ENCODE measurements around the gene CUL3.

The CUL3 gene

DNA sequence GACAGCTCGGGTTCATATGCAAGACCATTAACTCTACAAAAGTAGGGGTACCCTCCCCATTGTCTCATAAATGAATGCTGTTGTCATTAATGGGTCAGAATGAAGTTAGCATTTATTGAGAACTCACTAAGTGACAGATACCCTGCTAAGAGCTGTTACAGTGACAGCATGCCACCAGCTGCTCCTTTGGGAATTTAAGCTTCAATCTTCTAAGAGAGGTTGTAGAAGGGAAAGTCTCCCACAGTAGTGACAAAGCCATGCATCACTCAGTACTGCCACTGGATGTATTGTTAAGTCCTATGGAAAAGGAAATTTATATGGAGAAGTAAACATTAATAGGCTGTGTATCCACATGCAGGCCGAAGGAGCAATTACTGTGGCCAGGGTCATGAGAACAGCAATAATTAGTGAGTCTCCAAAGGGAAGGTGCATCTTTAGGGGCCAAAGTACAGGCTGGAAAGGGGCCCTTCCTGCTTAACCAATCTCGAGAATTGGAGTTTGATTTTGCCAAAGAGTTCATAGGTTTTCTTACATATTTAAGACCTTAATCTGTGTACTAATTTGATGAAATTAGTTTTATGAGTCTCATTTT lies 118.8 kb downstream of the CUL3 start:
- no peak for DNase-seq

DNA sequence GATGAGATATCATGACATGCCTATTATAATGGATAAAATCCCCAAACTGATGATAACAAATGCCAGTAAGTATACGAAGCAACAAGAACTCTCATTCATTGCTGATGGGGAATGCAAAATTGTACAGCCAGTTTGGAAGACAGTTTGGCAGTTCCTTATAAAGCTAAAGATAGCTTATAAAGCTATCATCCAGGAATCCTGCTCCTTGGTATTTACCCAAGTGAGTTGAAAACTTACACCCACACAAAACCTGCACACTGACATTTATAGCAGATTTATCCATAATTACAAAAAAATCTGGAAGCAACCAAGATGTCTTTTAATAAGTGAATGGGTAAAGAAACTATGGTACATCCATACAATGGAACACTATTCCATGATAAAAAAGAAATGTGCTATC lies 123.8 kb downstream of the CUL3 start:
- DNase-seq, result no peak

DNA sequence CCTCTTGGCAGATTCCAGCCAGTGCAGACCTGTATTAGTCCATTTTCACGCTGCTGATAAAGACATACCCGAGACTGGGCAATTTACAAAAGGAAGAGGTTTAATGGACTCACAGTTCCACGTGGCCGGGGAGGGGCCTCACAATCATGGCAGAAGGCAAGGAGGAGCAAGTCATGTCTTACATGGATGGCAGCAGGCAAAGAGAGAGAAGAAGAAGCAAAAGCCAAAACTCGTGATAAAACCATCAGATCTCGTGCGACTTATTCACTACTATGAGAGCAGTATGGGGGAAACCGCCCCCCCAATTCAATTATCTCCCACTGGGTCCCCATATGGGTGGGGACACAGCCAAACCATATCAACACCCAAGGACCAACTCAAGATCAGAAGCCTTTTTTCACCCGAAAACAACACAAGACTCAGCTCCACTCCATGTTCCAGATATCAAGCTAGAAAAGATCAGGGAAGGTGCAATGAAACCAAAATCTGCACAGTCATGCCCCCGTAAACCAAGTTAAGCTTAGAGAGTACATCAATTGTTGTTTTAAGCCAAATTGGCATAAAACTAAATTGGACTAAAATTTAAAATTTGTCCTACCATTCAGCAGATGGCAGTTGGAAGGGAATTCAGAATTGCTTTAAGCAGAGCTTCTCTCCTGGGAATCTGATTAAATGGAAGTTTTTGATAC lies 127.6 kb downstream of the CUL3 start:
- DNase-seq, result no peak

DNA sequence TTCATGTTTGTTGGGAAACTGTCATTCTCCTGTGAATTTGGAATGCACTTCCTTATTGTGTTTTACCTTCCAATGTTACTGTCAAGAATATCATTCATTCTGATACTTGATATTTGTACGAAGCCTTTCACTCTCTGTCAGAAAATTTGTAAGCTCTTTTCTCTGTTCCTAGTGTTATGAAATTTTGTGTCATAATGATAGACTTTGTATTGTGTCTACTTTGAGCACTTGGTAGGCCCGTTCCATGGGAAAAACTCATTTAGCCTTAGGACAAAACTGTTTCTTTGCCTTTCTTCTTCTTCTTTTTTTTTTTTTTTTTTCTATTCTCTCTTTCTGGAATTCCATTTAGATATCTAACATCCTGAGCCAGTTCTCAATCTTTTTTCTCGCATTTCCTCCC lies 131.3 kb downstream of the CUL3 start:
- no peak for DNase-seq

DNA sequence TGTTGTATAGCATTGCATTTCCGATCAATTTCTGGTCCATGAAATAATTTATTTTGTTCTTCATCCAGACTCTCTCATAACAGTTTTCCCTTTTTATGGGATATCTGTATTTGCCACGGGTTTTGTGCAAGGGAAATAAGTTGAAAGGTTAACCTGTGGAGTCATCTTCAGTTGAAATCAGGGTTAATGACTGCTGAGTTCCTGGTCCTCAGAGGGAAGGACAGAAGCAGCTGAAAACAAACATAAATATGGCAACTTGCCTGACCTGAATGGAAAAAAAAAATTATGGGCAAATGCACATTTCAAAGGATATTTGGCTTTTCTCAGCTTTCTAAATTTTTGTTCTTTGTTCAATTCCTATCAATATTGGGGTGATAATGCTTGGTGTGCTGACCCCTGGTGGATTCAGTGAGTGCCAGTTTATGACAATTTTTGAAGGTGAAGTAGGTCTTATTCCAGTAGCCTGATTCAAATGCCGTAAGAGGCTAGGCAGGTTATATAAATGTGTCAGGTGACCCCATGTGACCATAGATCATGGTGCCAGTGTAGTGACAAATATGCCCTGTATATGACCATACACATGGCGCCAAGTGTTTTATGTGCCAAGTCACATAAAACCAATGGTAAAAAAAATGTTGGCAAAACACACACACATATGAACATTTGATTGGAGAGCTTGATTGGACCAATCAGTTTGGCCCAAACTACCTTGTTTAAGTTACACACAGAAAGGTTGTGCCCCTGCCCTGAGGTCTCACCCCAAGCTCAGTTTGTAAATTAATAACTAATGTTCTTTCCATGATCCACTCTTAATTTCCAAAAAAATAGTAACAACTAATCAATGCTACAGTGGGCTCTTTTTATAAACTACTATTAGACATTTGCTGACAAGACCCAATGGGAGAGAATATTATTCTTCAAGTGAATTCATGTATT lies 135.7 kb downstream of the CUL3 start:
- DNase-seq, result no peak

DNA sequence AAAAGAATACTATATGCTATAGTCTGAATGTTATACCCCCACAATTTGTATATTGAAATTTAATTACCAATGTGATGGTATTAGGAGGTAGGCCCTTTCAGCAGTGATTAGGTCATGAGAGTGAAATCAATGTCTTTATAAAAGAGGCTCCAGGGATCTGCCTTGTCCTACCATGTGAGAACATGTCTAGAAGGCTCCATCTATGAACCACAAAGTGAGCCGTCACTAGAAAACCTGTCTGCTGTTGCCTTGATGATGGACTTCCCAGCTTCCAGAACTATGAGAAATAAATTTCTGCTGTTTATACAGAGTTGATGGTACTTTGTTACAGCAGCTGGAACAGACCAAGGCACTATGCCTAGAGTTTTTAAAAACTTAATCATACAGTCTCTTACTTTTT lies 136.9 kb downstream of the CUL3 start:
- no peak for DNase-seq

DNA sequence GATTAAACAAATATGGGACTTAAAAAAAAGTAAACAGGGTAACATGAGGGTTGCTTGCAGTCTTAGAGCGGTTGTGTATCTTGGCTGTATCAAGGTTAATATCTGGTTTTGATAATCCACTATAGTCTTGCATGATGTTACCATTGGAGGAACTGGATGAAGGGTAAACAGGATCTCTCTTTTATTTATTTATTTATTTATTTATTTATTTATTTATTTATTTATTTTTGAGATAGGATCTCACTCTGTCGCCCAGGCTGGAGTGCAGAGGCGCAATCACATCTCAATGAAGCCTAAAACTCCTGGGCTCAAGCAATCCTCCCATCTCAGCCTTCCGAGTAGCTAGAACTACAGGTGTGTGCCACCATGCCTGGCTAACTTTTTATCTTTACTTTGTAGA lies 140.4 kb downstream of the CUL3 start:
- DNase-seq, result no peak

DNA sequence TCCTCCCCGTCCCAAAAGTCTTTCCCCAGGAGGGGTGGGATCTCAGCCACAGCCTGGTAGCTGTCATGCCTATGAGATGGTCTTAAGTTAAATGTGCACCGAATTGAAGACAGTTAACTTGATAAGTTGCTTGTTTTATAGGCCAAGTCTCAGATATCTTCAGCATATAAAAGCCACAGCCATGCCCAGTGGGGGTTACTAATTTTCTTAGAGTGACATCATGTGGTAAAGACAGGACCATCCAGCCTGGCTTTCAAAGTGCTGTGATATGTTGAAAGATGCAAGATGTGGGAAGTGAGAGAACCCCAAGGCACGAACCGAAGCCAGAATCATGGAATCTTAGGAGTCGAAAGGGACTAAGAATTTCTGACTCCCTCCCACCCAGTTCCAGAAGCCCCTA lies 141.1 kb downstream of the CUL3 start:
- DNase-seq, result no peak

DNA sequence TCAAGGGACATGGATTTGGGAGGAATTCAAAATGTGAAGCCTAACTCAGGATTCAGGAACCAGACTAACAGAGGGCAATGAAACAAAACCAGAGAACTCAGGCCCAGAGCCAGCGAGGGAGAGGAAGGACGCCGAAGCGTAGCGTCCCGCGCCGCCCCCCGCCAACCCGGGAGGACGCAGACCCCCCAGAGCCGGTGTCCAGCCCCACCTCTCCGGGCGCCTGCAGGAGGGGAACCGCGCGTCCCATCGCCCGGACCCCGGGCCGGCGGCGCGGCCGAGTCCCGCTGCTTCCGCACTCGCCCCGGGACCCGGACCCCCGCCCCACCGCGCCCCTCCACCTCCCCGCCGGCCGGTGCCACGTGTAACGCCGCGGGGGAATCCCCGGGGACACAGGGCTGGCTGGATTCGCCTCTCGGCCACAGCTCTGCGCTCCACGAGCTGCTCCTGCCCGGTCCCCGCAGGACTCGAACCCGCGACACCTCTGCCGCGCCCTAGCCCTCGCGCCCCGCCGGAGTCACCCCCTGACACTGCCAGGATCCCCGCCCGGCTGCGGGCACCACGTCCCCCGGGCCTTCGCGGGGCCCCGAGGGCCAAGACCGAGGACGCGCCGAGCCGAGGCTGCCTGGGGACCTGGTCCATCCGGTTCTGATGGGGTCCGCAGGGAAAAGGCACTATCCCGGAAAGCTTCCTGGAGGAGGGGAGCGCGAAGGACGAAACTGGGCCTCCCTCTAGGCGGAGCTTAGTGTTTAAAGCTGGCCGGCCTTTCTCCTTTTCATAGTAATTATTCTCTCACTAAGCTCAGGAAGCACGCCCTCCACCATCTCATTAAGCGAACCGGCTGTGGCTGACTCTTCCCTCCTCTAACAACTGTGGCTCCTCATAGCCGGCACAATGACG lies 142.8 kb downstream of the CUL3 start:
- DNase-seq, result no peak

DNA sequence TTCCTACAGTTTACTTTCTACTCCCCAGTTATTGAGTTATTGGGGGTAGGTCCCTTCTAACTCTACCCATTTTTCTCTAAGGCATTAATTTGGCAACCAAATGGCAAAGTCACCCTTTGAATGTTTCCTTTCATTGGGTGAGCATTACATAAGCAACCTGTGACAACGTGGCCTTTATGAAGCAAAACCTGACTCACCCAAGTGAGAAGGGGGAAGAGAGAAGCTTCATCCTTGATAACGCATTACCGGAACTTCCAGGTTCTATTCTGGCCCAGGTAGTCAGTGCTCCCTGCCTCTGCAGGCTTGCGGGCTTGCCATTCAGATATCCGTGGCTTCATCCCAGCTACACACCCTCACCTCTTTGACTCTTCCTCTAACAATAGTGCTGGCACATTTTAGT lies 144.2 kb downstream of the CUL3 start:
- no peak for DNase-seq

DNA sequence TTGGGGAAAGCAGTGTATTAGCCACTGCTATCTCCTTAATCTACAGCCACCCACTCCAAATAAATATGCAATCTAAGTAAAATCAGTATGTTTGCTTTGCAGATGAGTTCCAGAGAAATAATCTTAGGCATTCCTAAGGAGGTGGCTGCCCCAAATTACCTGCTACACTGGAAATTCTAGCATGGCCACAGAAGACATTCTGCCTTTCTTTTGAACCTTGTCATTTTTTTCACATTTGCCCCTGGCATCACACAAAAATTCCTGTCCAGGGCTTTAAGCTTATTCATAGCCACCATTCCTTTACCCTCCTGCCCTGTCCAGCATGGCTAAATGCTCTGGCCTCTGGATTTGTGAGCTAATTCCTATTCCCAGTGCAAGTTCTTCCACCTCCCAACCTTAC lies 146.4 kb downstream of the CUL3 start:
- DNase-seq, result no peak

DNA sequence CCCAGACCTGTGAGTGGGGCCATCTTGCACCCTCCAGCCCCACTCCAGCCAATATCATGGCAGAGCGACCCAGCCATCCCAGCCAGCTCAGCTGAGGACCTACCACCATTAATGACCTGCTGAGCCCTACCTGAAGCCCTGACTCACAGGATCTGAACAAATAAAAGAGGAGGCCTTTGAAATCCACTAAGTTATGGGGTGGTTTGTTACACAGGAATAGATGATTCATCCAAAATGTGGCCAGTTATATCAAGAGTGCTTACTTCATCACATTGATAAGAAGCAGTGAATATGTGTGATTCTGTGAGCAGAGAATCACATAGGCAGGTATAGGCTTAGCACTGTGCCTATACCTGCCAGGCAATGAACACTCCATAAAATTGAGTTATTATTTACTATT lies 148.5 kb downstream of the CUL3 start:
- DNase-seq, result no peak

DNA sequence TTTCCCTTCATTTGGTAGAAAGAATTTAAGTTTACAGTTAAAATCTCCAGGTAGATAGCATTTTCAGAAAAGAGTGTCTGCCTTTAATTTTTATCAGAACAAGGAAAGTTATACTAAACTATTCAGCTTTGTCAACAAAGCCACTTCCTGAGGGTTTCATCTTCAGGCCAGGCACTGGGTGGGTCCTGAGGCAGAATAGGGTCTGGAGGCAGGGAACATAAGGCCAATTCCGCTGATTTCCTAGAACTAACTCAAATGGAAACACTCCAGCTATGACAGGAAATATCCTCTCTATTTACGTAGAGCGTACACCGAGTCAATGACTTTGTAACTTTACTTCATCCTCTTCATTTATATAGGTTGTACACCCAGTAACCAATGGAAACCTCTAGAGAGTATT lies 150.5 kb downstream of the CUL3 start:
- no peak for DNase-seq

DNA sequence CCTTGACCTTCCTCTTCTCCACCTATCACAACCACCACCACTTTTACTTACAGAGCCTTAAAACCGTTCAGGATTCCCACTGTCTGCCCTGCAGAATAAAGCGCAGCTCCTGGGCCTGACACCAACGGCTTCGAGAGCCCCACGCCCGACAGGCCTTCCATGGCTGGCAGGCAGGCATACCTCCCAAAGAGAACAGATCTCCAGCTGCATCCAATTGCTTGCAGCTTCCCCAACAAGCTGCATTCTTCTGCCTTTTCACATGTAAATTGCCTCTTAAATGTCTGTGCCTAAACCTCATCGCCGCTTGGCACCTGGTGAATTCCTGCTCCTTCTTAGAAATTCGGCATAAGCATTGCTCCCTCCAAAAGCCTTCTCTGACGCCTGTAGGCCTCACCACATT lies 151.7 kb downstream of the CUL3 start:
- no peak for DNase-seq

DNA sequence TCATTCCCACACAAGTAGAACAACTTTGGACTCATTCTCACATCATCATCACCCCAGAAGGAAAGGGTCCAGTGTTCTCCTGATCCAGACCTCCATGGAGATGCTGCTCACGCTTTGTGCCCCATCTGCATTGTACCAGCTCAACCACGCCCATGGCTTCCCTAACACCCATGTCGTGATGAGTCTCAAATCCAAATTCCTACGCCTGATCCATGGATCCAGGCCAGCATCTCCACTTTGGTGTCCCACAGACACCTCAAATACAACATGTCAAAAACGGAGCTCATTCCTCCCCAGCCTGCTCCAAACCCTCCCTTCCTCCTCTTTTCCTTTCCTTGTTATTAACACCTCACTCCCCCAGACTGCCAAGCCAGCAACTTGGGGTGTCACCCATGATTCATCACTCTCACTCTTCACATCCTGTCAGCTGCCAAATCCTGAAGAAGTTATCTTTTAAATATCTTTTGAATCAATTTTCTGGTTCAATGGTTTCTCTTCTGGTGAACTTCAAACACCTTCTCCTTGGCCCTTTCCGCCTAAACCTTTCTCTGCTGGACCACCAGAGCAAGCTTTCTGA lies 153.1 kb downstream of the CUL3 start:
- no peak for DNase-seq

DNA sequence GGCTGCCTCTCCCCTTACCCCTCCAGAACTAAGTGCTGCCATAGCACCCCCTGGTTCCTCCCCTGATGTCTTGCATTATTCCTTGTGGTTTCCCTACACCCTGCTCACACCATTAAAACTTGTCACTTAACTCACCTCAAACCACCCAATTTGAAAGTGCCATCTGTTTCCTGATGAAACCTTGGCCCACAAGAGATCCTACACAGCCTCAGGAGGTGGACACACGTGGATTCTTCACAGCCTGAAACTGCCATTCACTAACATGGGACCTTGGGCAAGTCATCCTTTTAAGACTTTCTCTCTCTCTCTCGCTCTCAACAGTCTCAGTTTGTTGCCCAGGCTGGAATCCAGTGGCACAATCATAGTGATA lies 155.7 kb downstream of the CUL3 start:
- DNase-seq, result no peak

DNA sequence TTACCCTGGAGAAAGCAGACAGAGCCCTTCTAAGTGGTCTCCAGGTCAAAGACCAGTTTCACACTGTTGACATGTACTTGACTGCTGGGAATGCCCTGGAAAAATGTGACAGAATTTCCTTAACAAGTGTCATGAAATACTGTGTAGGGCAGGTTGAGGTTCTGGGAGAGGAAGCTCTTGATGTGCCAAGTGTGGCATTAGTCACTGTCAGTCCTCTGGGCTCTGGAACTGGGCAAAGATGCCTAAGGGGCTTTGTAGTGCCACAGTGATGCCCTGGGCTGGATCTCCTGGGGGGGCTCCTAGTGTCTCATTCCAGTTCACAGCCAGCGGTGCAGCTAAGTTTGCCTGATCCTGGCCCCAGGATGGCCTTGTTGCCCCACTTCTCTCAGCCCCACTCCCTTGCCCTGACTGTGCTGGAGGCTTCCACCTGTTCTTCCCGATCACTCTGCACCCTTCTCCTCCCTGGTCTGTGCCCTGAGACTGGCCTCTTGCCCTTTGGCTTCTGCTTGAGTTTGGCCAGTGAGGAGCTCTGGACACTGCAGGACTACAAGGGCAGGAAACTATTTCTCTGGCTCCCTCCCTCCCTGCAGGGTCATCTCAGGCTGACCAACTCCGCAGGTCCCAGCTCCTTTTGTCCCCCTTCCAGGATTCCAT lies 156.2 kb downstream of the CUL3 start:
- no peak for DNase-seq

DNA sequence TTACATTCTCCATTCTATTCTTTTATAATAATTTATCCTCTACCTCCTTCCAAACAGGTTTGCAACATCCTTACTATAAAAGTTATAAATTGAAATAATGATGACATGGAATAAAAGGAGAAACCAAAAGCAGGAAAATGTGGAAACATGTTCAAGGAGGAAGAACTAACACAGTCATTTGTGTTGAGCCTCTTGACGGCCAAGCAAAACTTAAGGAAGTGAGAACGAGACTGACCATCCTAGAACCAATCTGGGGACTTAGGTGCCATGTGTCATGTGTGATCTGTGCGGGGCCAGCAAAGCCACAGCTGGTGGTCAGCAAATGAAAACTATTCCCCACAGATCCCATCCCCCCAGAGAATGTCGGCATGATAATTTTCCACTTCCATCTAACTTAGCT lies 157.7 kb downstream of the CUL3 start:
- DNase-seq, result no peak

DNA sequence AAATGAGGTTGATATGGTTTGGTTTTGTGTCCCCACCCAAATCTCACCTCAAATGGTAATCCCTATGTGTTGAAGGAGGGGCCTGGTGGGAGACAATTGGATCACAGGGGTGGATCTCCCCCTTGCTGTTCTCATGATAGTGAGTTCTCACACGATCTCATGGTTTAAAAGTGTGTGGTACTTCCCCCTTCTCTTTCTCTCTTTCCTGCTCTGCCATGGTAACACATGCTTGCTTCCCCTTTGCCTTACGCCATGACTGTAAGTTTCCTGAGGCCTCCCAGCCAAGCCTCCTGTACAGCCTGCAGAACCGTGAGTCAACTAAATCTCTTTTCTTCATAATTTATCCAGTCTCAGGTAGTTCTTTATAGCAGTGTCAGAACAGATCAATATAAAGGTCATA lies 158.5 kb downstream of the CUL3 start:
- no peak for DNase-seq

DNA sequence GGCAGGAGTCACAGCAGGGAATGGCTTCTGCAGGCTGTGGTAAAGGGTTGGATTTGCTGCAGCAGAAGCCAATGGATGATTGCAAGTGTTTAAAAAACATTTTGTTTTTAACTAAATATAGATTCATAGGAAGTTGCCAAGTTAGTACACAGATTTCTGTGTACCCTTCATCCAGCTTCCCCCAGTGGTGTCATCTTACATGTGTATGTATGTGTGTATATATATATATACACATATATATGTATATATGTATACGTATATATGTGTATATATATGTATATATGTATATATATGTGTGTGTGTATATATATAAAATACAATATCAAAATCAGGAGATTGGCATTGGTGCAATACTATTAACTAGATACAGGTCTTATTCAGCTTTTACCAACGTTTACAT lies 164.1 kb downstream of the CUL3 start:
- DNase-seq, result no peak

All from NCI-H1436 (cell line).